ENCODE results near the gene STX3. TPM values are rescaled to one million over a fixed set of nuclear protein-coding genes. Genes with fewer than 3 reads are reported as not detected.

Gene STX3
- total and polyA plus RNA-seq, 2 of the 8 experiments (the other 6 are each of a cell fraction or from before 2014, with no cell fraction given): 50.5 to 56.1 TPM

DNA sequence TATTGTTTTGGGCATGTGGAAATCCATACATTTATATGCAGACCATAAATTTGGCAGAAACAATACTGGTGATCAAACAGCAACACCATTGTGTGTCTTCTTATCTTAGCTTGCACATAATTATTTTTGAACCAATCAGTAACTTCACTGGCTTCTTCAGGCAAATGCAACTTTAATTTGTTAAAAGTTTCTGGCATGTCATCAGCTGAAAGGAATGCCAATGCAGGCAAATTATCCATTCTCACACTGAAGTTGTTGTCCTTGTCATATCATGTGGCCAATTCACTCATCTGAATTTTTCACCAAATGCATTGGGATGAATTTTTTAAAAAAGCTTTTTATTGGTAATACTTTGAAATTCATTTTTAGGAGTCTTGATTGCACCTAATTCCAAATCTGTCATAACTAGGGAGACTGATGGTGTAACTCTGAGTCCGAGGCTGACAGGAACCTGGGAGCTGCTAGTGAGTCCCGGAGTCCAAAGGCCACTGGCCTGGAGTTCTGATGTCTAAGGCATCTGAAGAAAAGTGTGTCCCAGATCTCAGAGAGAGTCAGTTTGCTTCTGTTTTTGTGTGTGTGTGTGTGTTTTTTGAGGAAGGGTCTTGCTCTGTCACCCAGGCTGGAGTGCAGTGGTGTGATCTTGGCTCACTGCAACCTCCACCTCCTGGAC, 24.1 kb upstream of the STX3 start (continued):
- TF ChIP-seq RBBP5 (IDR thresholded peaks at IDR 0.05; ENCODE audit: borderline replicate concordance, low read depth, low read length): no peak
- no peak for TF ChIP-seq SAP30 (IDR thresholded peaks at IDR 0.05; ENCODE audit: insufficient read depth, insufficient replicate concordance, low read length)
- TF ChIP-seq KDM1A (IDR thresholded peaks at IDR 0.05; ENCODE audit: borderline replicate concordance, low read length): no peak
- TF ChIP-seq RXRA (IDR thresholded peaks at IDR 0.05; ENCODE audit: insufficient read depth, low read depth, low read length): no peak
- TF ChIP-seq CEBPB (IDR thresholded peaks at IDR 0.05; ENCODE audit: low read depth, low read length): no peak

Data from H1 (cell line).